DND-41 (cell line): ENCODE results near the gene RAB7A.
"Not testable (repeated sequence)": the region's sequence is repeated elsewhere in the genome, so short reads cannot be mapped to it uniquely, and the experiment has no call there.

ENCODE experiments used
- ATAC-seq: fragments of 200-7000 bp; cut with Tn5 transposase; 3 replicates; pipeline ENCODE4 v1.9.1; 2021; ENCODE audit warnings: low read depth; ENCODE audit not compliant: insufficient read depth
- DNase-seq: peaks from one replicate; pipeline ENCODE4 v3.0.0-alpha.2; 2020
- H2AFZ ChIP-seq: 2 replicates; pipeline ENCODE4 v1.6.0; 2012; ENCODE audit warnings: low read depth, low read length
- H3K27ac ChIP-seq: 2 replicates; pipeline ENCODE4 v1.5.1; 2012; ENCODE audit warnings: low read length, inconsistent platforms
- H3K27me3 ChIP-seq: fragments of 200-600 bp; sonication (generic); 2 replicates; pipeline ENCODE4 v1.6.0; 2012; ENCODE audit warnings: low read length, mild to moderate bottlenecking, inconsistent platforms; ENCODE audit not compliant: insufficient read depth, poor library complexity
- H3K36me3 ChIP-seq: 2 replicates; pipeline ENCODE4 v1.5.1; 2012; ENCODE audit warnings: low read length, inconsistent platforms; ENCODE audit not compliant: insufficient read depth
- H3K4me1 ChIP-seq: 2 replicates; pipeline ENCODE4 v1.5.1; 2012; ENCODE audit warnings: mild to moderate bottlenecking, low read length; ENCODE audit not compliant: insufficient read depth
- H3K4me2 ChIP-seq: 2 replicates; pipeline ENCODE4 v1.6.0; 2012; ENCODE audit warnings: mild to moderate bottlenecking, moderate library complexity, low read length, inconsistent platforms; ENCODE audit not compliant: insufficient read depth
- H3K4me3 ChIP-seq, 2 experiments: fragments of 200-600 bp in 1 of 2; shearing (Covaris generic) in 1 of 2; 2 replicates each; pipeline ENCODE4 v1.5.1; 2012 to 2016; ENCODE audit warnings: inconsistent platforms in 2 of 2, low read length in 2 of 2, mild to moderate bottlenecking in 2 of 2, low read depth in 1 of 2, moderate library complexity in 1 of 2
- H3K79me2 ChIP-seq: 2 replicates; pipeline ENCODE4 v1.6.0; 2012; ENCODE audit warnings: low read length, inconsistent platforms; ENCODE audit not compliant: insufficient read depth
- H3K9ac ChIP-seq: 2 replicates; pipeline ENCODE4 v1.6.0; 2012; ENCODE audit warnings: low read depth, mild to moderate bottlenecking, inconsistent platforms, low read length, moderate library complexity
- H3K9me3 ChIP-seq: 2 replicates; pipeline ENCODE4 v1.5.1; 2012; ENCODE audit warnings: low read length, moderate library complexity, mild to moderate bottlenecking, inconsistent platforms; ENCODE audit not compliant: insufficient read depth, severe bottlenecking
- H4K20me1 ChIP-seq: 2 replicates; pipeline ENCODE4 v1.6.0; 2012; ENCODE audit warnings: low read length; ENCODE audit not compliant: insufficient read depth
- CTCF ChIP-seq: IDR thresholded peaks from 2 replicates; pipeline ENCODE4 v1.5.1; 2012; ENCODE audit warnings: borderline replicate concordance, low read length, moderate library complexity, mild to moderate bottlenecking; ENCODE audit not compliant: poor library complexity, severe bottlenecking; ENCODE audit errors: extremely low read depth
- EZH2 ChIP-seq: IDR thresholded peaks from 3 replicates; pipeline ENCODE4 v1.6.1; 2012; ENCODE audit warnings: borderline replicate concordance, low read depth, mild to moderate bottlenecking, moderate library complexity, low read length, inconsistent platforms; ENCODE audit not compliant: severe bottlenecking

The RAB7A gene

GRCh38 chr3:128748557-128748956 is 22.6 kb downstream of the RAB7A start:
- Histone ChIP-seq H3K79me2 (peaks cover 97% of the 10 kb centered on the region), H3K27ac (no peak overlapping the region), H3K9ac (no peak overlapping the region), H2AFZ (no peak overlapping the region), H3K4me3 (no peak overlapping the region), H3K36me3 (peaks cover 42% of the 10 kb centered on the region), H3K4me1 (no peaks in the 10 kb centered on the region), H3K27me3 (no peaks in the 10 kb centered on the region), H3K9me3 (no peaks in the 10 kb centered on the region), H3K4me2 (no peak overlapping the region), H4K20me1 (peaks cover 66% of the 10 kb centered on the region)
- no peak for ATAC-seq
- DNase-seq, result no peak
- no peak for TF ChIP-seq EZH2
- no peak for TF ChIP-seq CTCF

- Histone ChIP-seq H2AFZ (no peak overlapping the region), H3K36me3 (peaks cover 37% of the 10 kb centered on the region), H3K9me3 (no peaks in the 10 kb centered on the region), H3K4me1 (no peaks in the 10 kb centered on the region), H3K79me2 (peaks cover 97% of the 10 kb centered on the region), H3K27ac (no peak overlapping the region), H3K4me2 (no peak overlapping the region), H3K27me3 (no peaks in the 10 kb centered on the region), H4K20me1 (peaks cover 67% of the 10 kb centered on the region), H3K9ac (no peak overlapping the region), H3K4me3 (no peak overlapping the region)
- TF ChIP-seq EZH2 (no peak), CTCF (no peak)
- ATAC-seq (no peak), DNase-seq (no peak)
Measured at GRCh38 chr3:128749035-128749434, 23.1 kb downstream of the RAB7A start.

- not testable (repeated sequence) for ATAC-seq, H2AFZ ChIP-seq, H3K4me2 ChIP-seq, H3K4me3 ChIP-seq, H3K9ac ChIP-seq, H3K27ac ChIP-seq, H3K9me3 ChIP-seq, DNase-seq, H3K27me3 ChIP-seq, H3K4me1 ChIP-seq
- H4K20me1 ChIP-seq, result peaks cover 64% of the 10 kb centered on the region
- H3K36me3 ChIP-seq, result peaks cover 32% of the 10 kb centered on the region
- H3K79me2 ChIP-seq, result peaks cover 97% of the 10 kb centered on the region
Measured at GRCh38 chr3:128749561-128749960, 23.6 kb downstream of the RAB7A start.

- no peaks in the 10 kb centered on the region for H3K27me3 ChIP-seq
- peaks cover 54% of the 10 kb centered on the region for H4K20me1 ChIP-seq
- TF ChIP-seq CTCF, result no peak
- no peak for TF ChIP-seq EZH2
- no peak overlapping the region for H3K4me3 ChIP-seq
- H3K4me1 ChIP-seq, result no peaks in the 10 kb centered on the region
- ATAC-seq (no peak), DNase-seq (no peak)
- peaks cover 18% of the 10 kb centered on the region; the same call in 1 of the 2 replicates for H3K36me3 ChIP-seq
- no peak overlapping the region for H3K27ac ChIP-seq
- peaks cover 98% of the 10 kb centered on the region for H3K79me2 ChIP-seq
- H3K9ac ChIP-seq, result no peak overlapping the region
- no peak overlapping the region for H2AFZ ChIP-seq
- no peak overlapping the region for H3K4me2 ChIP-seq
- H3K9me3 ChIP-seq, result no peaks in the 10 kb centered on the region
Measured at GRCh38 chr3:128753715-128754114, 27.7 kb downstream of the RAB7A start.
